Endometrial microvascular endothelial cells (primary cell): ENCODE results near the gene POGLUT3. TPM values are rescaled to one million over a fixed set of nuclear protein-coding genes. Genes with fewer than 3 reads are reported as not detected.

ENCODE experiments used
- in situ Hi-C: cut with HindIII; loops from 2 replicates; pipeline ENCODE4 v1.10.0; 2017; ENCODE audit warnings: low sequenced_read_pairs, low pct_unique_long_range_greater_than_20kb; ENCODE audit errors: inconsistent ontology term
- total RNA-seq: library from RNA; depleted of rRNA; stranded (reverse); fragments of >200 nt; gene quantifications from one replicate; pipeline ENCODE4 v1.2.3, GENCODE V29; 2015; ENCODE audit errors: inconsistent ontology term

The POGLUT3 gene
- total RNA-seq, 1 donor from 2014 or later = 49.4 TPM

GRCh38 chr11:108453207-108453835 is 44.9 kb downstream of the POGLUT3 start:
- in situ Hi-C loops = no loop called here

Other genes starting within 250 kb of the POGLUT3 start
- not detected for gene C11orf65, start 30.9 kb downstream of the POGLUT3 start, total RNA-seq
- 0.28 TPM for gene EXPH5, start 95.4 kb upstream of the POGLUT3 start, total RNA-seq
- gene DDX10, start 166.7 kb upstream of the POGLUT3 start, total RNA-seq = 56.9 TPM